ENCODE data around the gene CDK6.

DNA sequence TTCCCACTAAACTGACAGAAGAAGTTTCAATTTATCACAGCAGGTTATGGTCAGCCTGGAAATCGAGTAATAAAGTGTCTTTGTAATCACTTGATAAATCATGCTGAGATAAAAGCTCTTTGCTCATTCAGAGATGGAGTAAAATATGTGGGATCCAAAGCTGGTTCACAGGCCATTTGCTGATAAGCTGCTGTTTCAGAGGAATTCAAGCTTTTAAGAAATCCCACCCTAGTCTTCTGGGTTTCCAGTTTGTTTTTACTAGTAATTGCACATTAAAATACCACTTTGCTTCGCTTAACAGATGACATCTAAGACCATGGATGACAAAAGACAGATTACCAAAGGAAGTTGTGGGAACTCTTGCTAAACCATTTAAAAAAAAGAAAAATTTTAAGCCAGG, 37.4 kb upstream of the CDK6 start:
- TF ChIP-seq CTCF (conservative IDR thresholded peaks at IDR 0.05 in 1 of 2, IDR thresholded peaks at IDR 0.05 in 1 of 2; ENCODE audit: extremely low read depth in 1 of 2, insufficient read depth in 1 of 2, low read depth in 1 of 2, low read length in 2 of 2) (no peak), EZH2 (IDR thresholded peaks at IDR 0.05; ENCODE audit: borderline replicate concordance, low read length) (no peak)

All from mammary epithelial cell (primary cell).